Muscle of leg (tissue), 11 donors: Measurements from ENCODE around the gene ZFPM1. TPM values are rescaled to one million over a fixed set of nuclear protein-coding genes. Genes with fewer than 3 reads are reported as not detected.

ENCODE experiments used
- DNase-seq: peaks from one replicate; pipeline ENCODE4 v3.0.0; 2013
- H3K27ac ChIP-seq: one replicate; pipeline ENCODE4 v1.5.1; 2013; ENCODE audit warnings: mild to moderate bottlenecking, low read length, control low read depth
- H3K27me3 ChIP-seq: one replicate; pipeline ENCODE4 v1.6.1; 2013; ENCODE audit warnings: low read length; ENCODE audit not compliant: control insufficient read depth, insufficient read depth
- H3K36me3 ChIP-seq: one replicate; pipeline ENCODE4 v1.6.1; 2013; ENCODE audit warnings: low read length; ENCODE audit not compliant: control insufficient read depth, insufficient read depth
- H3K4me1 ChIP-seq: one replicate; pipeline ENCODE4 v1.6.1; 2013; ENCODE audit warnings: low read length; ENCODE audit not compliant: control insufficient read depth, insufficient read depth
- H3K4me3 ChIP-seq: one replicate; pipeline ENCODE4 v1.5.1; 2013; ENCODE audit warnings: low read length, control low read depth
- H3K9me3 ChIP-seq: replicated peaks from 2 replicates; pipeline ENCODE4 v1.6.1; 2013; ENCODE audit warnings: low read depth, low read length; ENCODE audit not compliant: control insufficient read depth
- WGBS: methylation state at CpG from one replicate; pipeline ENCODE4 v1.1.5; 2013; ENCODE audit warnings: missing lambda C conversion rate; ENCODE audit not compliant: insufficient coverage; 5-methylcytosine and 5-hydroxymethylcytosine counted together
- polyA plus RNA-seq, 8 donors: library from polyadenylated mRNA; unstranded; fragments of 120-200 nt; gene quantifications; one replicate each; pipeline versions ENCODE4 v1.2.1 to v1.2.3, GENCODE V29; 2013; ENCODE audit warnings: inconsistent platforms in 1 of 8, low replicate concordance in 1 of 8; ENCODE audit not compliant: insufficient read length in 8 of 8, insufficient read depth in 1 of 8
- total RNA-seq: library from RNA; stranded (reverse); fragments of 120-200 nt; gene quantifications from one replicate; pipeline ENCODE4 v1.2.4, GENCODE V29; 2013

Gene ZFPM1
- total and polyA plus RNA-seq, 9 donors, result 0.89 to 3.3 (median 1.6) TPM

GRCh38 chr16:88456356-88457292 is 3.5 kb downstream of the ZFPM1 start:
- Histone ChIP-seq H3K4me1 (peaks cover 38% of the 10 kb centered on the region), H3K4me3 (peak overlapping the region; percentile 22), H3K9me3 (no peaks in the 10 kb centered on the region), H3K36me3 (no peaks in the 10 kb centered on the region), H3K27me3 (peaks cover 51% of the 10 kb centered on the region), H3K27ac (no peak overlapping the region)
- WGBS, result 82% methylated on average over 7 of the region's 14 CpGs
- DNase-seq, result no peak

- Histone ChIP-seq H3K27me3 (peaks cover 48% of the 10 kb centered on the region), H3K36me3 (no peaks in the 10 kb centered on the region), H3K9me3 (no peaks in the 10 kb centered on the region), H3K27ac (no peak overlapping the region), H3K4me3 (no peak overlapping the region), H3K4me1 (peaks cover 30% of the 10 kb centered on the region)
- DNase-seq, result no peak
- WGBS, result 89% methylated on average over 12 of the region's 20 CpGs
Observed at GRCh38 chr16:88458039-88458772, 5.1 kb downstream of the ZFPM1 start.

- H3K27me3 ChIP-seq, result peaks cover 47% of the 10 kb centered on the region
- WGBS, result 87% methylated on average over 12 of the region's 12 CpGs
Observed at GRCh38 chr16:88458773-88459235, 5.7 kb downstream of the ZFPM1 start.

GRCh38 chr16:88459366-88460073 is 6.4 kb downstream of the ZFPM1 start:
- Histone ChIP-seq H3K27me3 (peaks cover 40% of the 10 kb centered on the region), H3K36me3 (no peaks in the 10 kb centered on the region), H3K4me3 (no peak overlapping the region), H3K4me1 (peaks cover 22% of the 10 kb centered on the region), H3K9me3 (no peaks in the 10 kb centered on the region), H3K27ac (no peak overlapping the region)
- 84% methylated on average over 4 of the region's 8 CpGs for WGBS
- no peak for DNase-seq

More at GRCh38 chr16:88458773-88459235, 5.7 kb downstream of the ZFPM1 start:
- no peak overlapping the region for H3K4me3 ChIP-seq
- H3K4me1 ChIP-seq, result peaks cover 30% of the 10 kb centered on the region
- no peak for DNase-seq
- no peaks in the 10 kb centered on the region for H3K36me3 ChIP-seq
- H3K27ac ChIP-seq, result no peak overlapping the region
- no peaks in the 10 kb centered on the region for H3K9me3 ChIP-seq

- Histone ChIP-seq H3K27me3 (peaks cover 29% of the 10 kb centered on the region), H3K9me3 (no peaks in the 10 kb centered on the region), H3K27ac (no peak overlapping the region), H3K36me3 (no peaks in the 10 kb centered on the region), H3K4me1 (peaks cover 14% of the 10 kb centered on the region), H3K4me3 (no peak overlapping the region)
- no peak for DNase-seq
- 82% methylated on average over 15 of the region's 32 CpGs for WGBS
Observed at GRCh38 chr16:88460496-88461330, 7.6 kb downstream of the ZFPM1 start.

- Histone ChIP-seq H3K4me1 (peaks cover 7% of the 10 kb centered on the region), H3K27me3 (peaks cover 20% of the 10 kb centered on the region), H3K9me3 (no peaks in the 10 kb centered on the region), H3K27ac (no peak overlapping the region), H3K36me3 (no peaks in the 10 kb centered on the region), H3K4me3 (no peak overlapping the region)
- DNase-seq, result peak; percentile 69
- WGBS, result 36% methylated on average over 14 of the region's 30 CpGs
Observed at GRCh38 chr16:88461331-88462269, 8.5 kb downstream of the ZFPM1 start.

GRCh38 chr16:88462396-88462795 is 9.3 kb downstream of the ZFPM1 start:
- no peak overlapping the region for H3K27ac ChIP-seq
- no peaks in the 10 kb centered on the region for H3K36me3 ChIP-seq
- 85% methylated on average over 7 of the region's 12 CpGs for WGBS
- no peak overlapping the region for H3K4me3 ChIP-seq
- no peaks in the 10 kb centered on the region for H3K9me3 ChIP-seq
- peaks cover 12% of the 10 kb centered on the region for H3K27me3 ChIP-seq
- DNase-seq, result no peak
- H3K4me1 ChIP-seq, result peaks cover 10% of the 10 kb centered on the region

- H3K27me3 ChIP-seq, result peaks cover 5% of the 10 kb centered on the region
- H3K36me3 ChIP-seq, result no peaks in the 10 kb centered on the region
- no peaks in the 10 kb centered on the region for H3K9me3 ChIP-seq
- no peak for DNase-seq
- H3K4me3 ChIP-seq, result no peak overlapping the region
- 88% methylated on average over 16 of the region's 16 CpGs for WGBS
- H3K27ac ChIP-seq, result no peak overlapping the region
- H3K4me1 ChIP-seq, result peaks cover 18% of the 10 kb centered on the region
Observed at GRCh38 chr16:88463411-88463810, 10.3 kb downstream of the ZFPM1 start.
